Common myeloid progenitor, CD34-positive (primary cell): Measurements from ENCODE around the gene EHBP1L1.
A peak's percentile ranks its signal among the peaks of the same experiment; 100 is the strongest.

ENCODE experiments used
- CTCF ChIA-PET: fragments of 350-600 bp; sonication (Branson Sonifier 250); formaldehyde crosslinking; loops from one replicate; lab custom pipeline; 2021; ENCODE audit warnings: antibody characterized with exemption; lab: Charles Lee
- POLR2A ChIA-PET: fragments of 350-600 bp; sonication (Branson Sonifier 250); formaldehyde crosslinking; loops from one replicate; lab custom pipeline; 2021; ENCODE audit warnings: antibody characterized with exemption; lab: Charles Lee
- DNase-seq, 3 donors: peaks; one replicate each; pipeline versions ENCODE4 v3.0.0 to v3.0.0-alpha.2; 2013
- H3K27ac ChIP-seq, 2 experiments: 1 replicate in 1 of 2; 2 replicates in 1 of 2; pipeline ENCODE4 v1.7.0; 2013; ENCODE audit warnings: inconsistent platforms in 2 of 2, low read length in 2 of 2, mild to moderate bottlenecking in 2 of 2, low read depth in 1 of 2, moderate library complexity in 1 of 2; ENCODE audit not compliant: severe bottlenecking in 2 of 2, insufficient read depth in 1 of 2, poor library complexity in 1 of 2
- H3K27me3 ChIP-seq, 5 experiments: replicated peaks in 2 of 5; 1 replicate in 3 of 5; 2 replicates in 2 of 5; pipeline versions ENCODE4 v1.6.1 to v1.7.0; 2013; ENCODE audit warnings: low read length in 4 of 5, mild to moderate bottlenecking in 2 of 5, moderate library complexity in 2 of 5, inconsistent platforms in 1 of 5; ENCODE audit not compliant: insufficient read depth in 5 of 5, control insufficient read depth in 4 of 5
- H3K36me3 ChIP-seq, 4 experiments: 1 replicate in 2 of 4; 2 replicates in 2 of 4; pipeline versions ENCODE4 v1.6.1 to v1.7.0; 2013; ENCODE audit warnings: low read length in 3 of 4, control low read depth in 1 of 4, mild to moderate bottlenecking in 1 of 4; ENCODE audit not compliant: control insufficient read depth in 4 of 4, insufficient read depth in 4 of 4
- H3K4me1 ChIP-seq, 4 experiments: 1 replicate in 3 of 4; 2 replicates in 1 of 4; pipeline versions ENCODE4 v1.6.1 to v1.7.1; 2013; ENCODE audit warnings: low read length in 3 of 4, mild to moderate bottlenecking in 3 of 4, control low read depth in 1 of 4, inconsistent platforms in 1 of 4, moderate library complexity in 1 of 4; ENCODE audit not compliant: control insufficient read depth in 4 of 4, insufficient read depth in 4 of 4; ENCODE audit errors: control extremely low read depth in 1 of 4
- H3K4me3 ChIP-seq, 7 experiments: 1 replicate in 4 of 7; 2 replicates in 3 of 7; pipeline versions ENCODE4 v1.5.1 to v1.7.0; 2013; ENCODE audit warnings: mild to moderate bottlenecking in 7 of 7, low read length in 6 of 7, moderate library complexity in 6 of 7, inconsistent platforms in 2 of 7, low read depth in 2 of 7, control low read depth in 1 of 7; ENCODE audit not compliant: insufficient read depth in 4 of 7, control insufficient read depth in 1 of 7; ENCODE audit errors: extremely low read depth in 1 of 7
- H3K9me3 ChIP-seq, 5 experiments: 1 replicate in 4 of 5; 2 replicates in 1 of 5; pipeline versions ENCODE4 v1.6.1 to v1.7.1; 2013; ENCODE audit warnings: low read length in 4 of 5, mild to moderate bottlenecking in 2 of 5, inconsistent platforms in 1 of 5, low read depth in 1 of 5, moderate library complexity in 1 of 5; ENCODE audit not compliant: control insufficient read depth in 4 of 5, insufficient read depth in 2 of 5; ENCODE audit errors: control extremely low read depth in 1 of 5
- WGBS: methylation state at CpG from one replicate; pipeline ENCODE4 v1.1.5; 2013; ENCODE audit not compliant: insufficient coverage; 5-methylcytosine and 5-hydroxymethylcytosine counted together

Gene EHBP1L1

GRCh38 chr11:65609665-65610064 is 33.8 kb downstream of the EHBP1L1 start:
- Histone ChIP-seq H3K27me3 (no peaks in the 10 kb centered on the region), H3K27ac (peak overlapping the region in 1 of 2 experiments; percentile 93), H3K4me3 (peak overlapping the region in 1 of 7 experiments; percentile 86), H3K9me3 (no peaks in the 10 kb centered on the region), H3K36me3 (peaks cover 7 to 62% (median 47%) of the 10 kb centered on the region in 4 experiments), H3K4me1 (peaks cover 5 to 48% (median 44%) of the 10 kb centered on the region in 4 experiments)
- 81% methylated on average over 5 of the region's 5 CpGs for WGBS
- ChIA-PET POLR2A (no interaction called here), CTCF (interaction anchor here (16.3 kb wide), 1 partner anchor 16 kb away, joined by 229 read pairs; the partner anchor contains the start of gene KCNK7)
- DNase-seq, result no peak

- Histone ChIP-seq H3K4me3 (peak overlapping the region in 6 of 7 experiments; percentile 40 to 98 (median 84)), H3K4me1 (peaks cover 5 to 50% (median 46%) of the 10 kb centered on the region in 4 experiments), H3K27me3 (no peaks in the 10 kb centered on the region), H3K9me3 (no peaks in the 10 kb centered on the region), H3K27ac (peak overlapping the region; percentile 82 to 93), H3K36me3 (peaks cover 7 to 55% (median 41%) of the 10 kb centered on the region in 4 experiments)
- CTCF ChIA-PET, result interaction anchor here (1.5 to 16.3 kb wide), 3 partner anchors 17 to 40 kb away, joined by 4 to 229 read pairs (median 4); partner anchors contain the start of genes EHBP1L1, KCNK7 and ZNRD2
- DNase-seq, result no peak
- POLR2A ChIA-PET, result no interaction called here
- WGBS, result 13% methylated on average over 3 of the region's 6 CpGs
Measured at GRCh38 chr11:65610404-65610803, 34.6 kb downstream of the EHBP1L1 start.

- peak overlapping the region; percentile 82 to 93 for H3K27ac ChIP-seq
- peak in 2 of 3 donors; percentile 52 for DNase-seq
- peaks cover 7 to 47% (median 34%) of the 10 kb centered on the region in 4 experiments for H3K36me3 ChIP-seq
- 3% methylated on average over 6 of the region's 10 CpGs for WGBS
- ChIA-PET CTCF (interaction anchor here (1.5 to 16.3 kb wide), 4 partner anchors 15 to 40 kb away, joined by 4 to 229 read pairs (median 4); partner anchors contain the start of genes EHBP1L1, KCNK7 and ZNRD2), POLR2A (no interaction called here)
- H3K27me3 ChIP-seq, result no peaks in the 10 kb centered on the region
- peak overlapping the region; percentile 24 to 98 (median 82) for H3K4me3 ChIP-seq
- no peaks in the 10 kb centered on the region for H3K9me3 ChIP-seq
- H3K4me1 ChIP-seq, result peaks cover 5 to 52% (median 47%) of the 10 kb centered on the region in 4 experiments
Measured at GRCh38 chr11:65611028-65611757, 35.3 kb downstream of the EHBP1L1 start.

GRCh38 chr11:65611758-65612603 is 36.1 kb downstream of the EHBP1L1 start:
- Histone ChIP-seq H3K27ac (peak overlapping the region; percentile 82 to 93), H3K36me3 (peaks cover 7 to 39% (median 30%) of the 10 kb centered on the region in 4 experiments), H3K9me3 (no peaks in the 10 kb centered on the region), H3K4me3 (peak overlapping the region; percentile 23 to 98 (median 86)), H3K27me3 (no peaks in the 10 kb centered on the region), H3K4me1 (peaks cover 5 to 60% (median 55%) of the 10 kb centered on the region in 4 experiments)
- WGBS, result 34% methylated on average over 10 of the region's 12 CpGs
- DNase-seq, result no peak
- ChIA-PET POLR2A (interaction anchor here (1.1 kb wide), 1 partner anchor 16 kb away, joined by 4 read pairs; the partner anchor contains the start of gene KCNK7), CTCF (interaction anchor here (0.7 to 16.3 kb wide), 9 partner anchors 8 to 272 kb away, joined by 3 to 229 read pairs (median 4); partner anchors contain the start of genes KCNK7 and ZNRD2)

GRCh38 chr11:65612691-65613090 is 36.8 kb downstream of the EHBP1L1 start:
- WGBS, result 34% methylated on average over 7 of the region's 7 CpGs
- Histone ChIP-seq H3K9me3 (no peaks in the 10 kb centered on the region), H3K27ac (peak overlapping the region; percentile 82 to 93), H3K36me3 (peaks cover 10 to 39% (median 29%) of the 10 kb centered on the region in 4 experiments), H3K4me3 (peak overlapping the region; percentile 48 to 98 (median 86)), H3K27me3 (no peaks in the 10 kb centered on the region), H3K4me1 (peaks cover 5 to 64% (median 59%) of the 10 kb centered on the region in 4 experiments)
- ChIA-PET POLR2A (interaction anchor here (1.0 to 1.1 kb wide), 2 partner anchors 17 to 99 kb away, joined by 3 to 4 read pairs; partner anchors contain the start of genes KAT5 and KCNK7), CTCF (interaction anchor here (0.7 to 16.3 kb wide), 9 partner anchors 8 to 271 kb away, joined by 3 to 229 read pairs (median 4); partner anchors contain the start of genes FAM89B and KCNK7)
- DNase-seq, result no peak

- 9% methylated on average over 36 of the region's 43 CpGs for WGBS
- peak overlapping the region; percentile 82 to 93 for H3K27ac ChIP-seq
- POLR2A ChIA-PET, result interaction anchor here (0.7 to 1.8 kb wide), 5 partner anchors 18 to 99 kb away, joined by 3 to 4 read pairs (median 3); partner anchors contain the start of genes FAM89B, KAT5 and KCNK7
Measured at GRCh38 chr11:65613091-65613928, 37.5 kb downstream of the EHBP1L1 start.

More at GRCh38 chr11:65613091-65613928, 37.5 kb downstream of the EHBP1L1 start:
- Histone ChIP-seq H3K27me3 (no peaks in the 10 kb centered on the region), H3K4me3 (peak overlapping the region; percentile 73 to 98 (median 86)), H3K36me3 (peaks cover 5 to 39% (median 27%) of the 10 kb centered on the region in 4 experiments), H3K9me3 (no peaks in the 10 kb centered on the region), H3K4me1 (peaks cover 5 to 64% (median 59%) of the 10 kb centered on the region in 4 experiments)
- CTCF ChIA-PET, result interaction anchor here (0.7 to 16.3 kb wide), 8 partner anchors 9 to 271 kb away, joined by 3 to 229 read pairs (median 5); partner anchors contain the start of genes FAM89B and KCNK7
- DNase-seq, result no peak
